ENCODE results near the gene SPG11. TPM values are rescaled to one million over a fixed set of nuclear protein-coding genes. Genes with fewer than 3 reads are reported as not detected.

Gene SPG11, protein sequence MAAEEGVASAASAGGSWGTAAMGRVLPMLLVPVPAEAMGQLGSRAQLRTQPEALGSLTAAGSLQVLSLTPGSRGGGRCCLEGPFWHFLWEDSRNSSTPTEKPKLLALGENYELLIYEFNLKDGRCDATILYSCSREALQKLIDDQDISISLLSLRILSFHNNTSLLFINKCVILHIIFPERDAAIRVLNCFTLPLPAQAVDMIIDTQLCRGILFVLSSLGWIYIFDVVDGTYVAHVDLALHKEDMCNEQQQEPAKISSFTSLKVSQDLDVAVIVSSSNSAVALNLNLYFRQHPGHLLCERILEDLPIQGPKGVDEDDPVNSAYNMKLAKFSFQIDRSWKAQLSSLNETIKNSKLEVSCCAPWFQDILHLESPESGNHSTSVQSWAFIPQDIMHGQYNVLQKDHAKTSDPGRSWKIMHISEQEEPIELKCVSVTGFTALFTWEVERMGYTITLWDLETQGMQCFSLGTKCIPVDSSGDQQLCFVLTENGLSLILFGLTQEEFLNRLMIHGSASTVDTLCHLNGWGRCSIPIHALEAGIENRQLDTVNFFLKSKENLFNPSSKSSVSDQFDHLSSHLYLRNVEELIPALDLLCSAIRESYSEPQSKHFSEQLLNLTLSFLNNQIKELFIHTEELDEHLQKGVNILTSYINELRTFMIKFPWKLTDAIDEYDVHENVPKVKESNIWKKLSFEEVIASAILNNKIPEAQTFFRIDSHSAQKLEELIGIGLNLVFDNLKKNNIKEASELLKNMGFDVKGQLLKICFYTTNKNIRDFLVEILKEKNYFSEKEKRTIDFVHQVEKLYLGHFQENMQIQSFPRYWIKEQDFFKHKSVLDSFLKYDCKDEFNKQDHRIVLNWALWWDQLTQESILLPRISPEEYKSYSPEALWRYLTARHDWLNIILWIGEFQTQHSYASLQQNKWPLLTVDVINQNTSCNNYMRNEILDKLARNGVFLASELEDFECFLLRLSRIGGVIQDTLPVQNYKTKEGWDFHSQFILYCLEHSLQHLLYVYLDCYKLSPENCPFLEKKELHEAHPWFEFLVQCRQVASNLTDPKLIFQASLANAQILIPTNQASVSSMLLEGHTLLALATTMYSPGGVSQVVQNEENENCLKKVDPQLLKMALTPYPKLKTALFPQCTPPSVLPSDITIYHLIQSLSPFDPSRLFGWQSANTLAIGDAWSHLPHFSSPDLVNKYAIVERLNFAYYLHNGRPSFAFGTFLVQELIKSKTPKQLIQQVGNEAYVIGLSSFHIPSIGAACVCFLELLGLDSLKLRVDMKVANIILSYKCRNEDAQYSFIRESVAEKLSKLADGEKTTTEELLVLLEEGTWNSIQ (N-terminal part only)
- polyA plus RNA-seq = 10 to 100 TPM; 23.5 to 29.4 TPM

DNA sequence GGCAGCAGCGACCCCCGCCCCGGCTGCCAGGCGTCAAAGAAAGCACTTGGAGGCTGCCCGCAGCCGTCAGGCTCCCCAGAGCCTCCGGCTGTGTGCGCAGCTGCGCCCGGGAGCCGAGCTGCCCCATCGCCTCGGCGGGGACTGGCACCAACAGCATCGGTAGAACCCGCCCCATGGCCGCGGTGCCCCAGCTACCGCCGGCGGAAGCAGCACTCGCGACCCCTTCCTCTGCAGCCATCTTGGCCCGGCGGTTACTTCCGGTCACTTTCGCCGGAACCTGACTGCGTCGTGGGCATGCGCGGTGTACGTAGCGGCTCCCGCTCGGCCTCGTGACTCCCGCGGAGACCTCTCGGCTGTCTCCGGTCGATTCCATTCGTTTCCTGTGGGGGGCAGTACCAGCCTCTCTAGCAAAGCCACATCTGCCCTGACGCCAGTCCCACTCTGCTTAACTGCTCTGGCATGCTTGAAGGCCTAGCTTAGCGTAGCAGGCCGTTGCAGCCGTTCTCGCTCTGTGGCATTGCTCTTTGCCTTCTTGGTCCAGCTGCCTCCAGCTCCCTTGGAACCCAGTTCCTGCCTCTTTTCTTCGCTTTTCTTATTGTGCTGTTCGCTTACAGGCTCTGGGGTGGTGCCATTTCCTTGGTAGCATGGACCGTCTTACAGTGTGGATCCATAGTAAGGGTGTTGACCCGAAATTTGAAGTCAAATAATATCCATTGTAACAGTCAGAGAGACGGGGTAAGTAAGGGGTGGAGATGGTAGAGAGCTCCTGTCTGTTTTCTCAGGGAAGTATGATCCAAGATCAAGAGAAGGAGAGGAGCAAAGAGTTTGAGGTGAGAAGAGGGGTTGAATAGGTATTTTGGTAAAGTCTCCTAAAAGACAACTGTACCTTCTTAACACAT lies at the start of gene SPG11:
Gene SPG11, minus strand, starts transcription at position 253 of the 899 bp plus-strand sequence. Its CDS starts 15 bp downstream, at position 238.
- WGBS, 2 donors = 8% methylated on average over 53 of the region's 53 CpGs
- H3K4me3 ChIP-seq (ENCODE audit: low read depth in 1 of 2, low read length in 2 of 2) = peak within 1 kb of the TSS; percentile 83 to 99
- no peaks in the 10 kb centered on the region for H3K36me3 ChIP-seq (ENCODE audit: control insufficient read depth in 2 of 2, insufficient read depth in 2 of 2, low read length in 1 of 2)
- peak within 1 kb of the TSS; percentile 97 to 98 for H3K27ac ChIP-seq (ENCODE audit: low read depth in 2 of 2, low read length in 1 of 2)
- no peaks in the 10 kb centered on the region for H3K27me3 ChIP-seq (ENCODE audit: control insufficient read depth in 1 of 2, insufficient read depth in 2 of 2, low read length in 2 of 2)
- H3K4me1 ChIP-seq (ENCODE audit: control insufficient read depth in 2 of 2, insufficient read depth in 2 of 2, low read length in 1 of 2) = peaks cover 0 to 2% of the 10 kb centered on the region in 2 donors
- no peaks in the 10 kb centered on the region for H3K9me3 ChIP-seq (ENCODE audit: control insufficient read depth in 2 of 2, insufficient read depth in 1 of 2, low read depth in 1 of 2, low read length in 1 of 2)

GRCh38 chr15:44712346-44713005 lies 49.0 kb upstream of the SPG11 start:
- H3K4me1 ChIP-seq (ENCODE audit: control insufficient read depth in 2 of 2, insufficient read depth in 2 of 2, low read length in 1 of 2) = peaks cover 0 to 5% of the 10 kb centered on the region in 2 donors
- no peaks in the 10 kb centered on the region for H3K27me3 ChIP-seq (ENCODE audit: control insufficient read depth in 1 of 2, insufficient read depth in 2 of 2, low read length in 2 of 2)
- peak overlapping the region; percentile 61 to 99 for H3K4me3 ChIP-seq (ENCODE audit: low read depth in 1 of 2, low read length in 2 of 2)
- H3K27ac ChIP-seq (ENCODE audit: low read depth in 2 of 2, low read length in 1 of 2) = peak overlapping the region; percentile 89 to 99
- peaks cover 11% of the 10 kb centered on the region in 2 donors for H3K36me3 ChIP-seq (ENCODE audit: control insufficient read depth in 2 of 2, insufficient read depth in 2 of 2, low read length in 1 of 2)
- WGBS, 2 donors = 3 to 6% methylated on average over 24 of the region's 24 CpGs
- H3K9me3 ChIP-seq (ENCODE audit: control insufficient read depth in 2 of 2, insufficient read depth in 1 of 2, low read depth in 1 of 2, low read length in 1 of 2) = no peaks in the 10 kb centered on the region

- H3K4me1 ChIP-seq (ENCODE audit: control insufficient read depth in 2 of 2, insufficient read depth in 2 of 2, low read length in 1 of 2) = peaks cover 0 to 5% of the 10 kb centered on the region in 2 donors
- WGBS, 2 donors = 0% methylated on average over 44 to 46 of the region's 46 CpGs
Observed at GRCh38 chr15:44711743-44712345, 48.4 kb upstream of the SPG11 start.

GRCh38 chr15:44711096-44711742 lies 47.8 kb upstream of the SPG11 start, which contains the start of the genes B2M and PATL2:
Gene B2M, plus strand, starts transcription at chr15:44711517. Its CDS starts 30 bp downstream, at chr15:44711547.
Gene PATL2, minus strand, starts transcription at chr15:44711323. Its CDS starts 34,833 bp downstream, at chr15:44676490.
- H3K27me3 ChIP-seq (ENCODE audit: control insufficient read depth in 1 of 2, insufficient read depth in 2 of 2, low read length in 2 of 2) = no peaks in the 10 kb centered on the region
- peaks cover 0 to 5% of the 10 kb centered on the region in 2 donors for H3K4me1 ChIP-seq (ENCODE audit: control insufficient read depth in 2 of 2, insufficient read depth in 2 of 2, low read length in 1 of 2)
- H3K9me3 ChIP-seq (ENCODE audit: control insufficient read depth in 2 of 2, insufficient read depth in 1 of 2, low read depth in 1 of 2, low read length in 1 of 2) = no peaks in the 10 kb centered on the region
- H3K36me3 ChIP-seq (ENCODE audit: control insufficient read depth in 2 of 2, insufficient read depth in 2 of 2, low read length in 1 of 2) = peaks cover 4 to 5% of the 10 kb centered on the region in 2 donors
- WGBS, 2 donors = 0% methylated on average over 37 of the region's 37 CpGs
- H3K4me3 ChIP-seq (ENCODE audit: low read depth in 1 of 2, low read length in 2 of 2) = peak within 1 kb of the TSS; percentile 98 to 99
- peak within 1 kb of the TSS; percentile 99 to 100 for H3K27ac ChIP-seq (ENCODE audit: low read depth in 2 of 2, low read length in 1 of 2)

More at GRCh38 chr15:44711743-44712345, 48.4 kb upstream of the SPG11 start:
- Histone ChIP-seq H3K27ac (ENCODE audit: low read depth in 2 of 2, low read length in 1 of 2) (peak overlapping the region; percentile 99 to 100), H3K9me3 (ENCODE audit: control insufficient read depth in 2 of 2, insufficient read depth in 1 of 2, low read depth in 1 of 2, low read length in 1 of 2) (no peaks in the 10 kb centered on the region), H3K4me3 (ENCODE audit: low read depth in 1 of 2, low read length in 2 of 2) (peak overlapping the region; percentile 98 to 99), H3K27me3 (ENCODE audit: control insufficient read depth in 1 of 2, insufficient read depth in 2 of 2, low read length in 2 of 2) (no peaks in the 10 kb centered on the region), H3K36me3 (ENCODE audit: control insufficient read depth in 2 of 2, insufficient read depth in 2 of 2, low read length in 1 of 2) (peaks cover 9 to 11% of the 10 kb centered on the region in 2 donors)

DNA sequence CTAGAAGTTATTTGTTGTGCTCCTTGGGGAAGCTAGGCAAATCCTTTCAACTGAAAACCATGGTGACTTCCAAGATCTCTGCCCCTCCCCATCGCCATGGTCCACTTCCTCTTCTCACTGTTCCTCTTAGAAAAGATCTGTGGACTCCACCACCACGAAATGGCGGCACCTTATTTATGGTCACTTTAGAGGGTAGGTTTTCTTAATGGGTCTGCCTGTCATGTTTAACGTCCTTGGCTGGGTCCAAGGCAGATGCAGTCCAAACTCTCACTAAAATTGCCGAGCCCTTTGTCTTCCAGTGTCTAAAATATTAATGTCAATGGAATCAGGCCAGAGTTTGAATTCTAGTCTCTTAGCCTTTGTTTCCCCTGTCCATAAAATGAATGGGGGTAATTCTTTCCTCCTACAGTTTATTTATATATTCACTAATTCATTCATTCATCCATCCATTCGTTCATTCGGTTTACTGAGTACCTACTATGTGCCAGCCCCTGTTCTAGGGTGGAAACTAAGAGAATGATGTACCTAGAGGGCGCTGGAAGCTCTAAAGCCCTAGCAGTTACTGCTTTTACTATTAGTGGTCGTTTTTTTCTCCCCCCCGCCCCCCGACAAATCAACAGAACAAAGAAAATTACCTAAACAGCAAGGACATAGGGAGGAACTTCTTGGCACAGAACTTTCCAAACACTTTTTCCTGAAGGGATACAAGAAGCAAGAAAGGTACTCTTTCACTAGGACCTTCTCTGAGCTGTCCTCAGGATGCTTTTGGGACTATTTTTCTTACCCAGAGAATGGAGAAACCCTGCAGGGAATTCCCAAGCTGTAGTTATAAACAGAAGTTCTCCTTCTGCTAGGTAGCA lies 47.0 kb upstream of the SPG11 start:
- Histone ChIP-seq H3K27me3 (ENCODE audit: control insufficient read depth in 1 of 2, insufficient read depth in 2 of 2, low read length in 2 of 2) (no peaks in the 10 kb centered on the region), H3K27ac (ENCODE audit: low read depth in 2 of 2, low read length in 1 of 2) (peak overlapping the region; percentile 99 to 100), H3K36me3 (ENCODE audit: control insufficient read depth in 2 of 2, insufficient read depth in 2 of 2, low read length in 1 of 2) (no peaks in the 10 kb centered on the region), H3K4me1 (ENCODE audit: control insufficient read depth in 2 of 2, insufficient read depth in 2 of 2, low read length in 1 of 2) (peaks cover 0 to 5% of the 10 kb centered on the region in 2 donors), H3K4me3 (ENCODE audit: low read depth in 1 of 2, low read length in 2 of 2) (peak overlapping the region; percentile 98 to 99), H3K9me3 (ENCODE audit: control insufficient read depth in 2 of 2, insufficient read depth in 1 of 2, low read depth in 1 of 2, low read length in 1 of 2) (no peaks in the 10 kb centered on the region)
- 20 to 23% methylated on average over 11 of the region's 11 CpGs for WGBS, 2 donors

GRCh38 chr15:44706946-44707636 lies 43.6 kb upstream of the SPG11 start:
- Histone ChIP-seq H3K27me3 (ENCODE audit: control insufficient read depth in 1 of 2, insufficient read depth in 2 of 2, low read length in 2 of 2) (no peaks in the 10 kb centered on the region), H3K4me3 (ENCODE audit: low read depth in 1 of 2, low read length in 2 of 2) (no peak overlapping the region), H3K27ac (ENCODE audit: low read depth in 2 of 2, low read length in 1 of 2) (no peak overlapping the region), H3K36me3 (ENCODE audit: control insufficient read depth in 2 of 2, insufficient read depth in 2 of 2, low read length in 1 of 2) (no peaks in the 10 kb centered on the region), H3K4me1 (ENCODE audit: control insufficient read depth in 2 of 2, insufficient read depth in 2 of 2, low read length in 1 of 2) (peaks cover 0 to 5% of the 10 kb centered on the region in 2 donors), H3K9me3 (ENCODE audit: control insufficient read depth in 2 of 2, insufficient read depth in 1 of 2, low read depth in 1 of 2, low read length in 1 of 2) (no peaks in the 10 kb centered on the region)
- WGBS, 2 donors = 80 to 84% methylated on average over 2 of the region's 2 CpGs

DNA sequence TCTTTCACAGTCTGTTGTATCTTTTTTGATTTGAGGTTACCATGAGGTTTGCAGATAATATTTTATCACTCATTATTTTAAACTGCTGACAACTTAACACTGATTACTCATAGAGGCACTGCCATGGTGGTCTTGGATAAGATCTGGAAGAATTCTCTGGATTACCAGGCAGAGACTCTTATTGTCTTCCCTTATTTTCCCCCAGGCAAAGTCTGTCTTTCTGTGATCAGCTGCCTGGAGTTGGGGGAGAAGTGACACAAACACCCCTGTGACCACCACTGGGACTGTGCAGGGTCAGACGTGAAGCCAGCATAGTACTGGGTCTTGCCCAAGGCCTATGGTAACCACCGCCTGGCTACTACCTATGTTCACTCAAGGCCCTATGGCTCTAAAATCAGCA lies 42.9 kb upstream of the SPG11 start:
- no peaks in the 10 kb centered on the region for H3K27me3 ChIP-seq (ENCODE audit: control insufficient read depth in 1 of 2, insufficient read depth in 2 of 2, low read length in 2 of 2)
- H3K4me1 ChIP-seq (ENCODE audit: control insufficient read depth in 2 of 2, insufficient read depth in 2 of 2, low read length in 1 of 2) = peaks cover 0 to 5% of the 10 kb centered on the region in 2 donors
- 97 to 99% methylated on average over 2 of the region's 2 CpGs for WGBS, 2 donors
- H3K36me3 ChIP-seq (ENCODE audit: control insufficient read depth in 2 of 2, insufficient read depth in 2 of 2, low read length in 1 of 2) = no peaks in the 10 kb centered on the region
- no peaks in the 10 kb centered on the region for H3K9me3 ChIP-seq (ENCODE audit: control insufficient read depth in 2 of 2, insufficient read depth in 1 of 2, low read depth in 1 of 2, low read length in 1 of 2)
- no peak overlapping the region for H3K27ac ChIP-seq (ENCODE audit: low read depth in 2 of 2, low read length in 1 of 2)
- no peak overlapping the region for H3K4me3 ChIP-seq (ENCODE audit: low read depth in 1 of 2, low read length in 2 of 2)
